MCF 10A (cell line): ENCODE measurements around the gene FBXO10. TPM values are rescaled to one million over a fixed set of nuclear protein-coding genes. Genes with fewer than 3 reads are reported as not detected.

Experiments
- BruUV-seq: library from RNA; stranded (reverse); fragments of 400-500 nt; replicated peaks from 2 replicates; lab custom pipeline; 2021; lab: Mats Ljungman, UMichigan
- CTCF ChIA-PET: fragments of 300-600 bp; sonication (Branson Sonifier 250); formaldehyde crosslinking; extraction: SDS; loops from one replicate; lab custom pipeline; 2021; ENCODE audit warnings: antibody characterized with exemption, inconsistent platforms; lab: Yijun Ruan, JAX
- POLR2A ChIA-PET: fragments of 300-600, 350-650 bp; sonication (Branson Sonifier 250); formaldehyde crosslinking; extraction: SDS; loops from one replicate; lab custom pipeline; 2020; ENCODE audit warnings: antibody characterized with exemption, inconsistent platforms; lab: Yijun Ruan, JAX
- DNase-seq: peaks from one replicate; pipeline ENCODE4 v3.0.0-alpha.2; 2018; ENCODE audit not compliant: unreplicated experiment
- H3K27ac Mint-ChIP-seq: one replicate; pipeline ENCODE4 v1.8.0; 2022; ENCODE audit warnings: mild to moderate bottlenecking, low read depth, mixed read lengths; ENCODE audit not compliant: unreplicated experiment
- H3K27me3 Mint-ChIP-seq: one replicate; pipeline ENCODE4 v1.8.0; 2022; ENCODE audit warnings: mixed read lengths; ENCODE audit not compliant: insufficient read depth, unreplicated experiment
- H3K36me3 Mint-ChIP-seq: one replicate; pipeline ENCODE4 v1.8.0; 2022; ENCODE audit warnings: mild to moderate bottlenecking, moderate library complexity, mixed read lengths; ENCODE audit not compliant: insufficient read depth, unreplicated experiment
- H3K4me1 Mint-ChIP-seq: one replicate; pipeline ENCODE4 v1.8.0; 2022; ENCODE audit warnings: mixed read lengths; ENCODE audit not compliant: insufficient read depth, unreplicated experiment
- H3K4me3 Mint-ChIP-seq: one replicate; pipeline ENCODE4 v1.8.0; 2022; ENCODE audit warnings: mild to moderate bottlenecking, moderate library complexity, mixed read lengths; ENCODE audit not compliant: unreplicated experiment
- H3K9me3 Mint-ChIP-seq: one replicate; pipeline ENCODE4 v1.8.0; 2022; ENCODE audit warnings: mixed read lengths; ENCODE audit not compliant: unreplicated experiment
- CTCF ChIP-seq: fragments of 200-600 bp; IDR thresholded peaks from one replicate; pipeline ENCODE4 v1.8.0; 2022; ENCODE audit warnings: antibody characterized with exemption, mild to moderate bottlenecking; ENCODE audit not compliant: unreplicated experiment
- intact Hi-C: fragments of 100-400 bp; cut with micrococcal nuclease; formaldehyde crosslinking; loops from 2 replicates; pipeline ENCODE4 v1.14.1; 2022
- total RNA-seq: library from RNA; stranded (reverse); gene quantifications from 2 replicates; pipeline ENCODE4 v1.2.3, GENCODE V29; 2022

FBXO10 gene
- total RNA-seq, 1 experiment from 2014 or later: 3.4 TPM

GRCh38 chr9:37498457-37498856, 77.7 kb downstream of the FBXO10 start:
- intact Hi-C loops: no loop called here
- Mint-ChIP-seq H3K4me3 (no peak overlapping the region), H3K27ac (no peak overlapping the region), H3K27me3 (no peaks in the 10 kb centered on the region), H3K9me3 (no peaks in the 10 kb centered on the region), H3K4me1 (peaks cover 2% of the 10 kb centered on the region), H3K36me3 (peaks cover 94% of the 10 kb centered on the region)
- DNase-seq: no peak
- no peak for TF ChIP-seq CTCF
- BruUV-seq: no TSS peak
- ChIA-PET CTCF (interaction anchor here (0.8 kb wide), 1 partner anchor 865 kb away, joined by 4 read pairs; no protein-coding TSS in a partner anchor), POLR2A (interaction anchor here (0.5 to 1.7 kb wide), 5 partner anchors 11 to 83 kb away, joined by 3 to 5 read pairs (median 3); no protein-coding TSS in a partner anchor)

DNA sequence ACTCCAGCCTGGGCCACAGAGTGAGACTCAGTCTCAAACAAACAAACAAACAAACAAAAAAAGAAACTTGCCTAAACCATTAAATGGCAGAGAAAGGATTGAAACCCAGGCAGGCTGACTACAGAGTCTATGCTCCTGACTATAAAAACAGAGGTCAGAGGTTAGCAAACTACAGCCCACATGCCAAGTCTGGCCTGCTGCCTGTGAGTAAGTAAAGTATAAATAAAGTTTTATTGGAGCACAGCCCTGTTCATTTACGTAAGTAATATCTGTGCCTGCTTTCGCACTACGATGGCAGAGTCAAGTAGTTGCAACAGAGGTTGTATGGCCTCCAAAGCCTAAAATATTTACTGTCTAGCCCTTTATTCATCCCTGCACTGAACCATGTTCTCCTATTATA, 78.9 kb downstream of the FBXO10 start:
- Mint-ChIP-seq H3K36me3 (peaks cover 94% of the 10 kb centered on the region), H3K9me3 (no peaks in the 10 kb centered on the region), H3K4me3 (no peak overlapping the region), H3K27ac (no peak overlapping the region), H3K4me1 (no peaks in the 10 kb centered on the region), H3K27me3 (no peaks in the 10 kb centered on the region)
- intact Hi-C loops: no loop called here
- ChIA-PET CTCF (no interaction called here), POLR2A (interaction anchor here (1.7 kb wide), 1 partner anchor 11 kb away, joined by 5 read pairs; no protein-coding TSS in a partner anchor)
- no peak for DNase-seq
- TF ChIP-seq CTCF: no peak
- no TSS peak for BruUV-seq

- no peak for DNase-seq
- intact Hi-C loops: no loop called here
- peaks cover 90% of the 10 kb centered on the region for H3K36me3 Mint-ChIP-seq
- H3K4me1 Mint-ChIP-seq: no peaks in the 10 kb centered on the region
- H3K9me3 Mint-ChIP-seq: no peaks in the 10 kb centered on the region
- no peak overlapping the region for H3K27ac Mint-ChIP-seq
- no peaks in the 10 kb centered on the region for H3K27me3 Mint-ChIP-seq
- POLR2A ChIA-PET: interaction anchor here (0.6 to 2.0 kb wide), 3 partner anchors 9 to 890 kb away, joined by 3 to 15 read pairs (median 3); no protein-coding TSS in a partner anchor
- BruUV-seq: no TSS peak
- CTCF ChIA-PET: interaction anchor here (0.7 kb wide), 1 partner anchor 40 kb away, joined by 5 read pairs; no protein-coding TSS in a partner anchor
- TF ChIP-seq CTCF: no peak
- H3K4me3 Mint-ChIP-seq: no peak overlapping the region
Observed at GRCh38 chr9:37496020-37496419, 80.2 kb downstream of the FBXO10 start.

DNA sequence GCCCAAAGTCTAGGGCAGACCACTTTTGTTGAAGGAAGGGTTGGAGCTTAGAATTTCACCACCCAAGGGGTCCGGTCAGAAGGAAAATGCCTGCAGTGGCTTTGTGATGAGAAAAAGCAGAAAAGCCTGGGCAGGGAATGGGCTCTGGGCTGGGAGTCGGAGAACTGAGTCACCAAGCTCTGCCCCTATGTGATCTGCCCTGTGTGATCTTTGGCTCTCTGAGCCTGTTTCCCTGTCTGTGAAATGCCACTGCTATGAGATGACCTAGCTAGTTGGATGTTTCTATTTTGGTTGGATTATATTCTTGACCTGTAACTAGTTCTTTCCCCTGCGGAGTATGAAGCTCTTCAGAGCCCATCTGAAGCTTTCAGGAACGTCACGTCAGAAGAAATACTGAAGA, 80.6 kb downstream of the FBXO10 start:
- DNase-seq: no peak
- no peaks in the 10 kb centered on the region for H3K9me3 Mint-ChIP-seq
- CTCF ChIA-PET: interaction anchor here (0.7 kb wide), 2 partner anchors 39 to 500 kb away, joined by 3 to 5 read pairs; no protein-coding TSS in a partner anchor
- no peak for TF ChIP-seq CTCF
- no peaks in the 10 kb centered on the region for H3K27me3 Mint-ChIP-seq
- no peak overlapping the region for H3K4me3 Mint-ChIP-seq
- H3K36me3 Mint-ChIP-seq: peaks cover 90% of the 10 kb centered on the region
- POLR2A ChIA-PET: interaction anchor here (0.6 to 2.0 kb wide), 5 partner anchors 8 to 890 kb away, joined by 3 to 15 read pairs (median 3); no protein-coding TSS in a partner anchor
- peak overlapping the region; percentile 35 for H3K27ac Mint-ChIP-seq
- peaks cover 1% of the 10 kb centered on the region for H3K4me1 Mint-ChIP-seq
- BruUV-seq: no TSS peak
- intact Hi-C loops: no loop called here
